ENCODE measurements around the gene IMP4.

Gene IMP4

GRCh38 chr2:130358420-130359350 lies 16.0 kb downstream of the IMP4 start:
- no peak for DNase-seq

GRCh38 chr2:130359466-130359865 lies 16.8 kb downstream of the IMP4 start:
- no peak for DNase-seq

- DNase-seq, result no peak
Observed at GRCh38 chr2:130363479-130363878, 20.8 kb downstream of the IMP4 start.

- DNase-seq, result no peak
Observed at GRCh38 chr2:130365075-130365474, 22.4 kb downstream of the IMP4 start.

GRCh38 chr2:130365963-130366362 lies 23.3 kb downstream of the IMP4 start:
- DNase-seq, result no peak

- no peak for DNase-seq
Observed at GRCh38 chr2:130366720-130367119, 24.0 kb downstream of the IMP4 start.

- DNase-seq, result no peak
Observed at GRCh38 chr2:130368786-130369185, 26.1 kb downstream of the IMP4 start.

- no peak for DNase-seq
Observed at GRCh38 chr2:130369311-130369964, 26.7 kb downstream of the IMP4 start.

- DNase-seq, result no peak
Observed at GRCh38 chr2:130369965-130370341, 27.3 kb downstream of the IMP4 start.

GRCh38 chr2:130370490-130370889 lies 27.8 kb downstream of the IMP4 start:
- DNase-seq, result peak; percentile 20 to 28

- no peak for DNase-seq
Observed at GRCh38 chr2:130371723-130372054, 29.0 kb downstream of the IMP4 start.

GRCh38 chr2:130372055-130372832 lies 29.5 kb downstream of the IMP4 start:
- peak; percentile 57 to 67 for DNase-seq

GRCh38 chr2:130372833-130373807 lies 30.4 kb downstream of the IMP4 start:
- DNase-seq, result no peak

GRCh38 chr2:130373808-130374365 lies 31.2 kb downstream of the IMP4 start:
- DNase-seq, result no peak

GRCh38 chr2:130374587-130375290 lies 32.0 kb downstream of the IMP4 start:
- DNase-seq, result no peak

- DNase-seq, result no peak
Observed at GRCh38 chr2:130375291-130376266, 32.9 kb downstream of the IMP4 start.

GRCh38 chr2:130376433-130377293 lies 34.0 kb downstream of the IMP4 start:
- no peak for DNase-seq

GRCh38 chr2:130377491-130377890 lies 34.8 kb downstream of the IMP4 start:
- DNase-seq, result no peak
